Measurements from ENCODE around the gene TMEM50B.
"Not testable (repeated sequence)": the region's sequence is repeated elsewhere in the genome, so short reads cannot be mapped to it uniquely, and the experiment has no call there.

Gene TMEM50B

GRCh38 chr21:33414068-33414467 lies 65.7 kb downstream of the TMEM50B start:
- TF ChIP-seq BACH2 (CRISPR knock-in tag; IDR thresholded peaks at IDR 0.05; ENCODE audit: borderline replicate concordance) (no peak), POU6F1 (CRISPR knock-in tag; IDR thresholded peaks at IDR 0.05; ENCODE audit: borderline replicate concordance, low read depth) (no peak), RARB (CRISPR knock-in tag; IDR thresholded peaks at IDR 0.05) (no peak), ZFP3 (CRISPR knock-in tag; IDR thresholded peaks at IDR 0.05) (no peak), CSRNP3 (CRISPR knock-in tag; IDR thresholded peaks at IDR 0.05) (no peak), OSR1 (CRISPR knock-in tag; IDR thresholded peaks at IDR 0.05) (no peak), CSDC2 (CRISPR knock-in tag; IDR thresholded peaks at IDR 0.05) (no peak)
- TF ChIP-seq, protein P1, sequence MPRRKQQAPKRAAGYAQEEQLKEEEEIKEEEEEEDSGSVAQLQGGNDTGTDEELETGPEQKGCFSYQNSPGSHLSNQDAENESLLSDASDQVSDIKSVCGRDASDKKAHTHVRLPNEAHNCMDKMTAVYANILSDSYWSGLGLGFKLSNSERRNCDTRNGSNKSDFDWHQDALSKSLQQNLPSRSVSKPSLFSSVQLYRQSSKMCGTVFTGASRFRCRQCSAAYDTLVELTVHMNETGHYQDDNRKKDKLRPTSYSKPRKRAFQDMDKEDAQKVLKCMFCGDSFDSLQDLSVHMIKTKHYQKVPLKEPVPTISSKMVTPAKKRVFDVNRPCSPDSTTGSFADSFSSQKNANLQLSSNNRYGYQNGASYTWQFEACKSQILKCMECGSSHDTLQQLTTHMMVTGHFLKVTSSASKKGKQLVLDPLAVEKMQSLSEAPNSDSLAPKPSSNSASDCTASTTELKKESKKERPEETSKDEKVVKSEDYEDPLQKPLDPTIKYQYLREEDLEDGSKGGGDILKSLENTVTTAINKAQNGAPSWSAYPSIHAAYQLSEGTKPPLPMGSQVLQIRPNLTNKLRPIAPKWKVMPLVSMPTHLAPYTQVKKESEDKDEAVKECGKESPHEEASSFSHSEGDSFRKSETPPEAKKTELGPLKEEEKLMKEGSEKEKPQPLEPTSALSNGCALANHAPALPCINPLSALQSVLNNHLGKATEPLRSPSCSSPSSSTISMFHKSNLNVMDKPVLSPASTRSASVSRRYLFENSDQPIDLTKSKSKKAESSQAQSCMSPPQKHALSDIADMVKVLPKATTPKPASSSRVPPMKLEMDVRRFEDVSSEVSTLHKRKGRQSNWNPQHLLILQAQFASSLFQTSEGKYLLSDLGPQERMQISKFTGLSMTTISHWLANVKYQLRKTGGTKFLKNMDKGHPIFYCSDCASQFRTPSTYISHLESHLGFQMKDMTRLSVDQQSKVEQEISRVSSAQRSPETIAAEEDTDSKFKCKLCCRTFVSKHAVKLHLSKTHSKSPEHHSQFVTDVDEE (CRISPR knock-in tag; IDR thresholded peaks at IDR 0.05), result no peak

GRCh38 chr21:33412832-33413519 lies 66.8 kb downstream of the TMEM50B start:
- ATAC-seq, result no peak
- no peak for TF ChIP-seq ZFP30 (CRISPR knock-in tag; IDR thresholded peaks at IDR 0.05)
- TF ChIP-seq, protein P2, sequence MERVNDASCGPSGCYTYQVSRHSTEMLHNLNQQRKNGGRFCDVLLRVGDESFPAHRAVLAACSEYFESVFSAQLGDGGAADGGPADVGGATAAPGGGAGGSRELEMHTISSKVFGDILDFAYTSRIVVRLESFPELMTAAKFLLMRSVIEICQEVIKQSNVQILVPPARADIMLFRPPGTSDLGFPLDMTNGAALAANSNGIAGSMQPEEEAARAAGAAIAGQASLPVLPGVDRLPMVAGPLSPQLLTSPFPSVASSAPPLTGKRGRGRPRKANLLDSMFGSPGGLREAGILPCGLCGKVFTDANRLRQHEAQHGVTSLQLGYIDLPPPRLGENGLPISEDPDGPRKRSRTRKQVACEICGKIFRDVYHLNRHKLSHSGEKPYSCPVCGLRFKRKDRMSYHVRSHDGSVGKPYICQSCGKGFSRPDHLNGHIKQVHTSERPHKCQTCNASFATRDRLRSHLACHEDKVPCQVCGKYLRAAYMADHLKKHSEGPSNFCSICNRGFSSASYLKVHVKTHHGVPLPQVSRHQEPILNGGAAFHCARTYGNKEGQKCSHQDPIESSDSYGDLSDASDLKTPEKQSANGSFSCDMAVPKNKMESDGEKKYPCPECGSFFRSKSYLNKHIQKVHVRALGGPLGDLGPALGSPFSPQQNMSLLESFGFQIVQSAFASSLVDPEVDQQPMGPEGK (CRISPR knock-in tag; IDR thresholded peaks at IDR 0.05; ENCODE audit: borderline replicate concordance), result no peak
- no peak for TF ChIP-seq TCF4 (CRISPR knock-in tag; IDR thresholded peaks at IDR 0.05; ENCODE audit: borderline replicate concordance)
- no peak for TF ChIP-seq BACH2 (CRISPR knock-in tag; IDR thresholded peaks at IDR 0.05; ENCODE audit: borderline replicate concordance)
- TF ChIP-seq, protein P1 (CRISPR knock-in tag; IDR thresholded peaks at IDR 0.05), result no peak
- TF ChIP-seq RARB (CRISPR knock-in tag; IDR thresholded peaks at IDR 0.05), result no peak
- TF ChIP-seq CSRNP3 (CRISPR knock-in tag; IDR thresholded peaks at IDR 0.05), result no peak
- no peak for TF ChIP-seq ZNF565 (CRISPR knock-in tag; conservative IDR thresholded peaks at IDR 0.05; ENCODE audit: low read depth)
- no peak for TF ChIP-seq TOX (CRISPR knock-in tag; IDR thresholded peaks at IDR 0.05; ENCODE audit: borderline replicate concordance)
- no peak for TF ChIP-seq ZNF8 (CRISPR knock-in tag; IDR thresholded peaks at IDR 0.05)

More at GRCh38 chr21:33414068-33414467, 65.7 kb downstream of the TMEM50B start:
- ATAC-seq, result no peak

GRCh38 chr21:33412439-33412831 lies 67.3 kb downstream of the TMEM50B start:
- ATAC-seq, result not testable (repeated sequence)
